DMS153 (cell line): ENCODE measurements around the gene CRYGN.

ENCODE experiments used
- DNase-seq: peaks from one replicate; lab custom pipeline; 2025; lab: John Stamatoyannopoulos, UW

CRYGN gene

DNA sequence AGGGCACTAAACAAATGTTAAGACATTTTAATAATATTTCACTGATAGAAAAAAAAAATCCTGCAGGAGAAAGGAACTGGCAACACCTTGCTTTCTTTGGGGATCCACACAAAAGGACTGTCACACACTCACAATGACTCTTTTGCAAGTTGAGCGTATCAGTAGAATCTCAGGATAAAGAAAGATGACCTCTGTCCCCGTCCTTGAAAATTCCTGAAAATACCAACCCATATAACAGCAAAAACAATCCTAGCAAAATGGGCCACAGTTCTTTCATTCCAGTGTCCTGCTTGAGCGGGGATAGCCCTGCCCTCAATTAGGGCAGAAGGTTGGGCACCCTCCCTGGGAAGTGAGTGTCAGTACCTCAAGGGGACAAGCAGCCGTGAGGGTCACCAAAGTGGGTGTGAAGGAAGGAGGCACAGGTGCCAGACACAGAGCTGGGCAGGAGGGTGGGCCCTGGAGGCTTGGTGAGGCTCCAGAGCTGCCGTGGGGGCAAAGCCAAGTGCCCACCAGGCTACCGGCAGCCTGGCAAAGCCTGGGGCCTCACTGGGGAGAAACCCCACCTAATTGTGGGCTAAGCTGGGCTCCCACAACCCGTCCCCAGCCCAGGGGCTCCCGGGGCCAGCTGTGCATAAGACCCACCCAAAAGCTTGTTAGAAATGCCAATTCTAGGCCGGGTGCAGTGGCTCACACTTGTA lies 32.9 kb downstream of the CRYGN start:
- no peak for DNase-seq

GRCh38 chr7:151406051-151406875 lies 33.7 kb downstream of the CRYGN start:
- no peak for DNase-seq

GRCh38 chr7:151405588-151405987 lies 34.4 kb downstream of the CRYGN start:
- no peak for DNase-seq

DNA sequence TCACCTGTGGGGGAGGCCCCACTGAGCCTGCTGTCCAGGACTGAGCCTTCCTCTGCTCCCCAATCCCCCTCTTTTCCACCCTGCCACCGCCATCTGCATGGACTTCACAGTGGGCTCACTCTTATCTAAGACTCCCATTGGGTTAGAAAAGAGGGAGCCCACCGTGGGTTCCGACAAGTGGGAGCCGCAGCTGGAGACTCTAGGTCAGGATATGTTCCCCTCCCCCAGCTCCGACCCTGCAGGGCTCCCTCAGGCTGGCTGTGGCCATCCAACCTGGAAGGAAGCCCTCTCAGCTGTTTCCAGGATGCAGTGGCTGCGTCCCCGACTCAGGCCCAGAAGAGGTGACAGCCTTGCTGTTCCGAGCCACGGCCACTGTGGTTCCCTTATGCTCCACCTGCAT lies 34.9 kb downstream of the CRYGN start:
- DNase-seq = no peak

DNA sequence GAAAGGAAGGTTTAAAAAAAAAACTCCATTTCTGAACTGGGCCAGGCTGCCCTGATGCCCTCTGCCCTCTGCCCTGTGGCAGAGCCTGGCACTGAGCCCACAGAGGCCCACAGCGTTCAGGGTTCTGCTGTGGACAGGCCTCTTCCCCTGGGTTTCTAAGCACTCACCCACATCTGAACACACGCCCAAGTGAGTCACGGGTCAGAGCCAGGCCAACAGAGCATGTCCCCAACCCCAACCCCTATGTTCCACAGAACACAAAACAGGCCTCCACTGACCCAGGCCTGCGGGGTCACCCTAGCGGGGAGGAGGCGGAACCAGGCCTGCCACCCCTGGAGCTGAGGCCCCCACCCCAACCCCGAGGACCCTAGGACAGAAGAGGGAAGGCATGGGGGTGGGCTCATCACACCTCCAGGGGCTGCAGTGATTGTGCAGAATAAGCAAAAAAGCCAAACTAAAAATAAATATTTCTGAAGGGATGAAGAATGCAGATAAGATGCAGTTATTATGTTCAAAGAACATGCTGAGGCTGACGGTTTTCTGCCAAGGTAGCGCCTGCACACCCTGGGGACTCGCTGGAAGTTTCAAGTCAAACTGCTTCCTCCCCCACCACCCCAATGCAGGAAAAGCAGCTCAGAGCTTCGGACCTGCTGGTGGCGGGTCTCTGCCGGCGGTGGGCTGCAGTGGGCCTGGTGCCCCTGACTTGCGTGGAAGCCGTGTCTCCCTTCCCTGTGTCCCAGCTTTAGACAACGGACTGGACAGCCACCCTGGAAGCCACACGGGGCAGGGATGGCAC lies 35.5 kb downstream of the CRYGN start:
- no peak for DNase-seq

DNA sequence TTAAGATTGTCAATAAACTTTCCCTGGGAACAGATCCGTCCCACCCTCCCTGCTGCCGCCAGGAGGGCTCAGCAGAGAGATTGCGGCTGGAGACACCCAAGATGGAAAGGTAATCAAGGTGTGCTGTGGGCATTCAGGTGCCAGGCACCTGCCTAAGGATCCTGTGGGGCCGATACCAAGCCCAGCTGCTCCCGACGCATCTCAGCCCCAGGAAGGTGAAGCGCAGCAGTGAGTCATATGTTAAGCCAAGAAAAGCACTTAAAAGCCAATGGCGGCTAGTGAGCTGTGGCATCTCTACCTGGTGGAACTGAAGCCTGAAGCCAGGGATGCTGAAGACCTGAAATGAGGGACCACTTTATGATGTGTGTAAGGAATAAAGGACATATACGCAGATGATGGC lies 36.2 kb downstream of the CRYGN start:
- DNase-seq = no peak

DNA sequence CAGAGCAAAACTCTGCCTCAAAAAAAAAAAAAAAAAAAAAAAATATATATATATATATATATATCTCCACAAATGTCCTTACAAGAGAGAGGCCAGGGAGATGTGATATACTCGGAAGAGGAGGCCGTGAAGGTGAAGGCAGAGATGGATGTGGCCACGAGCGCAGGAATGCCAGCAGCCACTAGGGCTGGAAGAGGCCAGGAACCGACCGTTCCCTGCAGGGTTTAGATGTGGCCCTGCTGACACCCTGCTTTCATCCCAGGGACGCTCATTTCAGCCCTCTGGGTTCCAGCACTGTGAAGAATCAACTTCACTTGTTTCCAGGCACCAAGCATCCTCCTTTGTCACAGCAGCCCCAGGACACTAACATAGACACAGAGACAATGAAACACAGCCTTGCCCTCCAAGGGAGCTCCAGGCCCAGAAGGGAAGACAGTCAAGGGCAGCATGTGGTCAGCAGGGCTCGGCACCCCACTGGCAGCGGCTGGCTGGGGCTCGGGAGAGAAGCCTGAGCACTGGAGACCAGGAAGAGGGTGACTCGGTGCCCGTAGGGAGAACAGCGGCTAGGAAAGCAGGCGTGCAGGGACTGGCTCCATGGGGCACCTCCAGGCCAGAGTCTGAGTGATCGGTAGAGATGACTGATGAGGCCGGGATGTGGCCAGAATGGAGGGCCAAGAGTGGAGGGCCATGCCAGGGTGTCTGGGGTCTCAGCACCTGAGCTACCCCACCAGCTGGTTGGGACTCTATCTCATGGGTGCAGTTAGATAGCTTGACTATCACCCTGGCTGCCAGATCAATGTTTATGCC lies 37.7 kb downstream of the CRYGN start:
- no peak for DNase-seq

DNA sequence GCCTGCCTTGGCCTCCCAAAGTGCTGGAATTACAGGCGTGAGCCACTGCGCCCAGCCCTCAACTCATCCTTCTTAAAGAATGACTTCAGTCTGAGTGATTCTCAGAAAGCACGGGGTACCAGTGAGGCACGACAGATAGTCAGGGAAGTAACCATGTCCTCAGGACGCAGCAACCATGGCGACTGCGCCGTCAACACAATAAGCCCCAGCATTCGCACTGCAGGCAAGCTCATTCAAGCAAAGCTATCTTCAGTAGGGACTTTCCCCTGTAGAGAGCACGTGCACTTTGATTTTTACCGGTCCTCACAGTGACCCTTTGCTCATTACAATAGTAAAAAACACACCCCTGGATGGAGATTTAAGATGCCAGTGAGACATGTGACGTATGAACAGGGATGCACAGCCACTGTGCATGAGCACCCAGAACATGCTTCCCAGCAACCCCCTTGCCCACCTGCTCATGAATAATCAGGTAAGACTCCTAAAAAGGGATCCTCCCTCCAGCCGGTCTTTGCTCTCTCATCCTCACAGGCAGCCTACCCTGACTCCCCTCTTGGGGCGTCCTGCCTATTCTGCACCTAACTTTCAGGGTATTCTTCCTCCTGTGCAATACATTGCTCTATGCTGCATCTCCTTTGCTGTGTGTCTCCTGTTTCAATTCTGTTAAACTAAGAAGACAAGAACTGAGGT lies 39.2 kb downstream of the CRYGN start:
- DNase-seq = no peak

GRCh38 chr7:151399906-151400305 lies 40.0 kb downstream of the CRYGN start:
- no peak for DNase-seq

DNA sequence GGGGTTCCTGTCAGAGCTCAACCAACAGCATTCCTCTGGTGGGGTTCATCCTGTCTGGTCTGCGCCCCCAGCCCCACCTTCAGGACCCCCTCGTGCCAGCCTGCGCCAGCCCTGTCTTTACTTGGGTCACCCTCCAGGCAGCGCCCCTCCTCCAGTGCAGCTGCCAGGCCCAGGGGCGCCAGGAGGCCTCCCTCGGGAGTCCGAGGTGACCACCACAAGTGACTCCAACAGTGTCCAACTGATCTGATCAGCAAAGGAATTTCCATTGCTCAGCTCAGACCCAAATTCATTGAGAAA lies 40.7 kb downstream of the CRYGN start:
- no peak for DNase-seq

DNA sequence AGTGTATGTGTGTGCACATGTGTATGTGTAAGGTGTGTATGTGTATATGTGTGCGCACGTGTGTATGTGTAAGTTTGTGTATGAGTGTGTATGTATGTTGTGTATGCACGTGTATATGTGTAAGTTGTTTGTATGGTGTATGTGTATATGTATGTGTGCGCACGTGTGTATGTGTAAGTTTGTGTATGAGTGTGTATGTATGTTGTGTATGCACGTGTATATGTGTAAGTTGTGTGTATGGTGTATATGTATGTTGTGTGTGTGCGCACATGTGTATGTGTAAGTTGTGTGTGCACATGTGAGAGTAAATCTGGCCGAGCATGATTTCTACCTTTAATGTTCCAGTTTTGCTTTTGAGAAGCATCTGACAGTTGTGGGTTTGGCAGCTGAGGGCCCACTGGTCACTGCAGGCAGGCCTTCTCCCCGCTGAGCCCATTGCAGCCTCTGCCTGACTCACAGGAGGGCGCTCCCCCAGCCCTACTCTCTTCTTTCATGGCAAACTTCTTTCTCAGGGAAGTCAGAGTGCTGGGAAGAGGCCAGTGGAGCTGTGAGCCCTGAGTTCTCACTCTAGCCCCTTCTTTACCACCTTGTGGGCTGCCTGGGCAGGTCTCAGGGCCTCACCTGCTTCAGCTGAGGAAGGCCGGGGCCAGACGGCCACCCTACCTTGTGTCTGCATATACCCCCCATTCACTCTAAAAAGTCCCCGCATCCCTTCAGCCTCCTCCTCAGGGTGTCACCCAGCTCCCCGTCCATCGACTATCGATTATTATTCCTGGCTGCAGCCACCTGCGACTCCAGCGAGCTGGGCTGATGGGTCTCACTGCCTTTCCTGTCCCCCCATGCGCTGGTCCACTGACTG lies 41.3 kb downstream of the CRYGN start:
- DNase-seq = no peak

GRCh38 chr7:151397026-151397425 lies 42.9 kb downstream of the CRYGN start:
- DNase-seq = no peak

DNA sequence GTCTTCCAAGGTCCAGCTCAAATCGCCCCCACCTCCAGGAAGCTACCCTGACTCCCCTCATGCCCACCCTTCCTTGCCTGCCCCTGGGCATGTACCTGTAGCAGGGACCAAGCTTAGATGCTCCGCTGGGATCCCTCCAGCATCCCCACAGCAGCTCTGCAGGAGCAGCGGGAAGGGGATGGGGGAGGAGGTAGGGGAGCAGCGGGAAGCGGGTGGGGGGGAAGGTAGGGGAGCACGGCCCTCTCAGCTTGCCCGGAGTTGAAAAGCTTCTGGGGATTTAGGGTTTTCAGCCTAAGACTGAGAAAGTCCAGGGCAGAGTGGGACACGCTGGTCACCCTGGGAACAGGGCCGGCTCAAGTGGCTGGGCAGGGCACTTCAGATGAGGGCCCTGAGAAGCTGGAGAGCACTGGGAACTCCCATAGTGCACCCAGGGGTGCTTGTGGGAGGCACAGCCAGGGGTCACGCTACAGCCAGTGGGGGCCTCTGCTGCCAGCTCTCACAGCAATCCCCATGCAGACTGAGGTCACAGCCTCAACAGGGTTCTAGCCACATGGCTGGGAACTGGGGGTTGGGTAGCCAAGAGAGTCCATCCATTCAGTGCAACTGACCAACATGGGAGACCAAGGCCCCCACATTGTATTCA lies 43.5 kb downstream of the CRYGN start:
- no peak for DNase-seq

- no peak for DNase-seq
These were observed 44.9 kb downstream of the CRYGN start for GRCh38 chr7:151395036-151395367.

- no peak for DNase-seq
These were observed 45.6 kb downstream of the CRYGN start for GRCh38 chr7:151394076-151395035.

- no peak for DNase-seq
These were observed 46.6 kb downstream of the CRYGN start for GRCh38 chr7:151393031-151393977.

- no peak for DNase-seq
These were observed 47.5 kb downstream of the CRYGN start for GRCh38 chr7:151392426-151392825.

DNA sequence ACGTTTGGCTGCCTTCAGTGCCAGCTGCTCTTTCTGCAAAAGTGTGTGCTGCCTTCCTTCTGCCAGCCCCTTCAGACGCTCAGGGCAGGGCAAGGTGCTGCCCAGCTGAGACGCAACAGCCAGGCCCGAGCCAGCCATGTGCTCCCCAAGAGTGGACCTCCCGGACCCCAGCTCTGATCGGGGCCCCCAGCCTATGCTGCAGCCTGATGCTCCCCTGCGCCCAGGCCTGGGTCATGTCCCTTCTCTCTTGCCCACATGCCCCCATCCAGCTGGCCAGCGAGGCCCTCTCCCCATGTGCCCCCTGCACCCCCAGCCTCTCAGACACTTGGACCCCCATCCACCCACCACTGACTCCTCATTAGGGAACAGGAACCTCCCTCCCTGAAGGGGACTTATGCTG lies 47.9 kb downstream of the CRYGN start:
- no peak for DNase-seq
